K562 (cell line): Measurements from ENCODE around the gene SYT7.

Experiments used
- SP2 ChIP-seq: IDR thresholded peaks from 2 replicates; pipeline ENCODE4 v1.6.1; 2011; ENCODE audit warnings: mild to moderate bottlenecking, low read depth, low read length, moderate library complexity; ENCODE audit not compliant: poor library complexity, severe bottlenecking; ENCODE audit errors: extremely low read depth
- TAF15 ChIP-seq: fragments of 200-400 bp; formaldehyde crosslinking; IDR thresholded peaks from 2 replicates; pipeline ENCODE4 v1.6.1; 2017; ENCODE audit warnings: mild to moderate bottlenecking, low read depth, low read length, moderate library complexity
- TF ChIP-seq, protein P1 (sequence below), 3 experiments: IDR thresholded peaks in 2 of 3; conservative IDR thresholded peaks in 1 of 3; 2 replicates each; pipeline ENCODE4 v1.5.1; 2011 to 2012; ENCODE audit warnings: low read length in 3 of 3, mild to moderate bottlenecking in 3 of 3, control low read depth in 2 of 3, improper control_type of control experiment in 1 of 3, inconsistent platforms in 1 of 3, low read depth in 1 of 3, mixed read lengths in 1 of 3, moderate library complexity in 1 of 3; ENCODE audit not compliant: insufficient read depth in 2 of 3

DNA sequence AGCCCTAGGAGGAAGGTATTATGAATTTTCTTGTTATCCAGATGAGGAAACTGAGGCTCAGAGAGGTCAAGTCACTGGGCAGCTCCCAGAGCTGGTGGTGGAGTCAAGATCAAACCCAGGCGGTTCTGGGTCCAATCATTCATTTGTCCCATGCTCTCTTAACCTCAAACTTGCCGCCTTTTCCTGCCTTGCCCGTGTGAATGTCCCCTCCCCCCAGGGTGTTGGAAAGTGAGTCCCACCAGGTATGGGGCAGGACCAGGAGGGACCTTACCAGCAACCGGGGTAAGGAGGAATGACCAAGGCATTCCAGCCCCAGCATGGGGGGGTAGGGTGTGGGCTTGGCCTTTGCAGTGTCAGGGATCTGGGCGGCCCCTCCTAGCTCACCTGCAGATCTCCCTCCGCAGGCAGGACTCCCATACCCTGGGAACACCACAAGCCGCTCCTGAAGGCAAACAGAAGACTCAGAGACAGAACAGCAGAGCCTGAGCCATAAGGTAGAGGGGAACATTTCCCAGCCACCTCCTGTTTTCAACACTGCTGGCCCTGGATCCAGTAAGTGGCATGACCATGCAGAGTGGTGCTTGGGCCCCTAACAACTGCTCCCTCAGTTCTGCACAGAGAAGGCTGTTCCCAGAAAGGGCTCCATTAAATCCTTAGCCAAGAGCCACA lies 41.2 kb upstream of the SYT7 start:
- TF ChIP-seq, protein P1, sequence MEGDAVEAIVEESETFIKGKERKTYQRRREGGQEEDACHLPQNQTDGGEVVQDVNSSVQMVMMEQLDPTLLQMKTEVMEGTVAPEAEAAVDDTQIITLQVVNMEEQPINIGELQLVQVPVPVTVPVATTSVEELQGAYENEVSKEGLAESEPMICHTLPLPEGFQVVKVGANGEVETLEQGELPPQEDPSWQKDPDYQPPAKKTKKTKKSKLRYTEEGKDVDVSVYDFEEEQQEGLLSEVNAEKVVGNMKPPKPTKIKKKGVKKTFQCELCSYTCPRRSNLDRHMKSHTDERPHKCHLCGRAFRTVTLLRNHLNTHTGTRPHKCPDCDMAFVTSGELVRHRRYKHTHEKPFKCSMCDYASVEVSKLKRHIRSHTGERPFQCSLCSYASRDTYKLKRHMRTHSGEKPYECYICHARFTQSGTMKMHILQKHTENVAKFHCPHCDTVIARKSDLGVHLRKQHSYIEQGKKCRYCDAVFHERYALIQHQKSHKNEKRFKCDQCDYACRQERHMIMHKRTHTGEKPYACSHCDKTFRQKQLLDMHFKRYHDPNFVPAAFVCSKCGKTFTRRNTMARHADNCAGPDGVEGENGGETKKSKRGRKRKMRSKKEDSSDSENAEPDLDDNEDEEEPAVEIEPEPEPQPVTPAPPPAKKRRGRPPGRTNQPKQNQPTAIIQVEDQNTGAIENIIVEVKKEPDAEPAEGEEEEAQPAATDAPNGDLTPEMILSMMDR (IDR thresholded peaks at IDR 0.05 in 2 of 3, conservative IDR thresholded peaks at IDR 0.05 in 1 of 3; ENCODE audit: insufficient read depth in 2 of 3, low read depth in 1 of 3, low read length in 3 of 3), result no peak
- TF ChIP-seq SP2, result no peak
- no peak for TF ChIP-seq TAF15
